Lung (tissue), 12 donors: Measurements from ENCODE around the gene CARD8. TPM values are rescaled to one million over a fixed set of nuclear protein-coding genes. Genes with fewer than 3 reads are reported as not detected.
"Not testable (repeated sequence)": the region's sequence is repeated elsewhere in the genome, so short reads cannot be mapped to it uniquely, and the experiment has no call there.

Source experiments
- ATAC-seq: fragments of 200-7000 bp; cut with Tn5 transposase; one replicate; pipeline ENCODE4 v1.9.1; 2020; ENCODE audit warnings: moderate number of reproducible peaks; ENCODE audit not compliant: insufficient read depth, low FRiP score
- DNase-seq, 3 donors: peaks; one replicate each; pipeline ENCODE4 v3.0.0-alpha.2; 2013 to 2017
- H3K27ac ChIP-seq, 2 donors: one replicate each; pipeline ENCODE4 v1.5.1; 2013; ENCODE audit warnings: mild to moderate bottlenecking in 2 of 2, moderate library complexity in 2 of 2, control low read depth in 1 of 2, inconsistent platforms in 1 of 2, low read depth in 1 of 2, low read length in 1 of 2
- H3K27me3 ChIP-seq, 3 donors: one replicate each; pipeline ENCODE4 v1.5.1; 2013; ENCODE audit warnings: low read length in 2 of 3; ENCODE audit not compliant: control insufficient read depth in 3 of 3, insufficient read depth in 3 of 3
- H3K36me3 ChIP-seq, 4 donors: one replicate each; pipeline ENCODE4 v1.5.1; 2013; ENCODE audit warnings: low read length in 4 of 4, mild to moderate bottlenecking in 1 of 4, moderate library complexity in 1 of 4; ENCODE audit not compliant: control insufficient read depth in 4 of 4, insufficient read depth in 4 of 4
- H3K4me1 ChIP-seq, 5 donors: one replicate each; pipeline ENCODE4 v1.5.1; 2013; ENCODE audit warnings: low read length in 5 of 5, mild to moderate bottlenecking in 2 of 5, moderate library complexity in 1 of 5; ENCODE audit not compliant: control insufficient read depth in 5 of 5, insufficient read depth in 5 of 5
- H3K4me3 ChIP-seq: one replicate; pipeline ENCODE4 v1.5.1; 2013; ENCODE audit warnings: mild to moderate bottlenecking, control low read depth, moderate library complexity
- H3K9ac ChIP-seq, 2 donors: one replicate each; pipeline ENCODE4 v1.5.1; 2013; ENCODE audit warnings: low read length in 2 of 2, control low read depth in 1 of 2; ENCODE audit not compliant: insufficient read depth in 1 of 2
- H3K9me3 ChIP-seq, 4 donors: one replicate each; pipeline ENCODE4 v1.5.1; 2013; ENCODE audit warnings: low read length in 3 of 4, mild to moderate bottlenecking in 1 of 4, moderate library complexity in 1 of 4; ENCODE audit not compliant: control insufficient read depth in 4 of 4, insufficient read depth in 3 of 4
- WGBS, 2 donors: extraction: QIAGEN DNeasy Blood & Tissue Kit; methylation state at CpG; one replicate each; pipeline ENCODE4 v1.1.7; 2013; 5-methylcytosine and 5-hydroxymethylcytosine counted together
- polyA plus RNA-seq, 2 donors: library from polyadenylated mRNA; stranded (reverse); fragments of 200-250 nt; gene quantifications; one replicate each; pipeline ENCODE4 v1.2.1, GENCODE V29; 2013
- total RNA-seq, 2 donors: library from RNA; depleted of rRNA in 1 of 2; stranded (reverse); fragments of >200 nt in 1 of 2; gene quantifications; one replicate each; pipeline ENCODE4 v1.2.1, GENCODE V29; 2014 to 2021
- TF ChIP-seq, protein P1 (sequence below): IDR thresholded peaks from 2 replicates; pipeline ENCODE4 v1.5.1; 2012; ENCODE audit warnings: mild to moderate bottlenecking; ENCODE audit errors: control extremely low read depth, extremely low read depth
- donor health status: control.
- donor health status: control.
- donor health status: Bipolar disorder and iron deficiency.
- donor health status: healthy.
- donor health status: DM: yes; HTN: yes; CAD: no.

Gene CARD8
- total and polyA plus RNA-seq, 4 donors, result 43.0 to 114 (median 53.2) TPM

GRCh38 chr19:48221628-48222027 lies 34.1 kb downstream of the CARD8 start:
- Histone ChIP-seq H3K27me3 (no peaks in the 10 kb centered on the region), H3K4me1 (no peaks in the 10 kb centered on the region), H3K4me3 (no peak overlapping the region), H3K27ac (no peak overlapping the region), H3K9me3 (no peaks in the 10 kb centered on the region), H3K9ac (no peak overlapping the region), H3K36me3 (peaks cover 6 to 17% (median 11%) of the 10 kb centered on the region in 4 donors)
- DNase-seq (no peak), ATAC-seq (no peak)
- 97 to 100% methylated on average over 5 of the region's 5 CpGs for WGBS, 2 donors
- TF ChIP-seq, protein P1, sequence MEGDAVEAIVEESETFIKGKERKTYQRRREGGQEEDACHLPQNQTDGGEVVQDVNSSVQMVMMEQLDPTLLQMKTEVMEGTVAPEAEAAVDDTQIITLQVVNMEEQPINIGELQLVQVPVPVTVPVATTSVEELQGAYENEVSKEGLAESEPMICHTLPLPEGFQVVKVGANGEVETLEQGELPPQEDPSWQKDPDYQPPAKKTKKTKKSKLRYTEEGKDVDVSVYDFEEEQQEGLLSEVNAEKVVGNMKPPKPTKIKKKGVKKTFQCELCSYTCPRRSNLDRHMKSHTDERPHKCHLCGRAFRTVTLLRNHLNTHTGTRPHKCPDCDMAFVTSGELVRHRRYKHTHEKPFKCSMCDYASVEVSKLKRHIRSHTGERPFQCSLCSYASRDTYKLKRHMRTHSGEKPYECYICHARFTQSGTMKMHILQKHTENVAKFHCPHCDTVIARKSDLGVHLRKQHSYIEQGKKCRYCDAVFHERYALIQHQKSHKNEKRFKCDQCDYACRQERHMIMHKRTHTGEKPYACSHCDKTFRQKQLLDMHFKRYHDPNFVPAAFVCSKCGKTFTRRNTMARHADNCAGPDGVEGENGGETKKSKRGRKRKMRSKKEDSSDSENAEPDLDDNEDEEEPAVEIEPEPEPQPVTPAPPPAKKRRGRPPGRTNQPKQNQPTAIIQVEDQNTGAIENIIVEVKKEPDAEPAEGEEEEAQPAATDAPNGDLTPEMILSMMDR, result no peak

DNA sequence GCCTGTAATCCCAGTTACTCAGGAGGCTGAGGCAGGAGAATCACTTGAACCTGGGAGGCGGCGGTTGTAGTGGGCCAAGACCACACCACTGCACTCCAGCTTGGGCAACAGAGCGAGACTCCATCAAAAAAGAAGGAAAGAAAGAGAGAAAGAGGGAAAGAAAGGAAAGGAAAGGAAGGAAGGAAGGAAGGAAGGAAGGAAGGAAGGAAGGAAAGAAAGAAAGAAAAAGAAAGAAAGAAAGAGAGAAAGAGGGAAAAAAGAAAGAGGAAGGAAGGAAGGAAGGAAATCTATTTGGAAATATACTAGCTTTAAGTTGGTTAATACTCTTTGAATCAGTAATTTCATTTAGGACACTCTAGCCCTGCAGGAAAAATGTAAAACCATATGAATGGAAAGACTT lies 34.9 kb downstream of the CARD8 start:
- peaks cover 6 to 21% (median 13%) of the 10 kb centered on the region in 4 donors for H3K36me3 ChIP-seq

GRCh38 chr19:48218997-48219396 lies 36.7 kb downstream of the CARD8 start:
- Histone ChIP-seq H3K27me3 (no peaks in the 10 kb centered on the region), H3K4me3 (no peak overlapping the region), H3K9me3 (no peaks in the 10 kb centered on the region), H3K9ac (no peak overlapping the region), H3K27ac (no peak overlapping the region), H3K36me3 (peaks cover 5 to 25% (median 11%) of the 10 kb centered on the region in 4 donors), H3K4me1 (no peaks in the 10 kb centered on the region)
- TF ChIP-seq, protein P1, result no peak
- DNase-seq, result no peak
- WGBS, 2 donors, result 86 to 91% methylated on average over 6 of the region's 6 CpGs
- no peak for ATAC-seq

More for the DNA sequence above, 34.9 kb downstream of the CARD8 start:
- WGBS, 2 donors, result 95 to 99% methylated on average over 3 of the region's 3 CpGs
- H3K9me3 ChIP-seq, DNase-seq, H3K9ac ChIP-seq, H3K4me3 ChIP-seq, H3K4me1 ChIP-seq, ATAC-seq, H3K27ac ChIP-seq, H3K27me3 ChIP-seq: not testable (repeated sequence)

DNA sequence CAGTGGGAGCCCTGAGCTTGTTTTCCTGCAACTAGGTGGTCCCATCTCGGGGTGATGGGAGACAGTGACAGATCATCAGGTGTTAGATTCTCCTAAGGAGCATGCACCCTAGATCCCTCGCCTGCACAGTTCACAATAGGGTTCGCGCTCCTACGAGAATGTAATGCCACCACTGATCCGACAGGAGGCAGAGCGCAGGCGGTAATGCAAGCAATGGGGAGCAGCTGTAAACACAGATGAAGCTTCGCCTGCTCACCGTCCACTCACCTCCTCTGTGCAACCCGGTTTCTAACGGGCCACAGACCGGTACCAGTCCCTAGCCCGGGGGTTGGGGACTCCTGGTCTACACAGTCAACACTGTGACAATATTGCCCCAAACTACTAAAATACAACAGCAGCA lies 38.8 kb downstream of the CARD8 start:
- no peak overlapping the region for H3K27ac ChIP-seq
- WGBS, 2 donors, result 84 to 87% methylated on average over 14 of the region's 14 CpGs
- no peaks in the 10 kb centered on the region for H3K9me3 ChIP-seq
- no peak overlapping the region for H3K9ac ChIP-seq
- H3K4me3 ChIP-seq, result no peak overlapping the region
- H3K4me1 ChIP-seq, result no peaks in the 10 kb centered on the region
- TF ChIP-seq, protein P1, result no peak
- ATAC-seq (no peak), DNase-seq (no peak)
- no peaks in the 10 kb centered on the region for H3K27me3 ChIP-seq
- H3K36me3 ChIP-seq, result peaks cover 6 to 31% (median 15%) of the 10 kb centered on the region in 4 donors
